ENCODE data around the gene OLR1.

GRCh38 chr12:10196210-10196609 is 24.3 kb upstream of the OLR1 start:
- TF ChIP-seq, protein P1, sequence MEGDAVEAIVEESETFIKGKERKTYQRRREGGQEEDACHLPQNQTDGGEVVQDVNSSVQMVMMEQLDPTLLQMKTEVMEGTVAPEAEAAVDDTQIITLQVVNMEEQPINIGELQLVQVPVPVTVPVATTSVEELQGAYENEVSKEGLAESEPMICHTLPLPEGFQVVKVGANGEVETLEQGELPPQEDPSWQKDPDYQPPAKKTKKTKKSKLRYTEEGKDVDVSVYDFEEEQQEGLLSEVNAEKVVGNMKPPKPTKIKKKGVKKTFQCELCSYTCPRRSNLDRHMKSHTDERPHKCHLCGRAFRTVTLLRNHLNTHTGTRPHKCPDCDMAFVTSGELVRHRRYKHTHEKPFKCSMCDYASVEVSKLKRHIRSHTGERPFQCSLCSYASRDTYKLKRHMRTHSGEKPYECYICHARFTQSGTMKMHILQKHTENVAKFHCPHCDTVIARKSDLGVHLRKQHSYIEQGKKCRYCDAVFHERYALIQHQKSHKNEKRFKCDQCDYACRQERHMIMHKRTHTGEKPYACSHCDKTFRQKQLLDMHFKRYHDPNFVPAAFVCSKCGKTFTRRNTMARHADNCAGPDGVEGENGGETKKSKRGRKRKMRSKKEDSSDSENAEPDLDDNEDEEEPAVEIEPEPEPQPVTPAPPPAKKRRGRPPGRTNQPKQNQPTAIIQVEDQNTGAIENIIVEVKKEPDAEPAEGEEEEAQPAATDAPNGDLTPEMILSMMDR (IDR thresholded peaks at IDR 0.05; ENCODE audit: insufficient read depth, low read depth, low read length), result no peak
- TF ChIP-seq EZH2 (IDR thresholded peaks at IDR 0.05; ENCODE audit: insufficient read depth, low read length), result no peak
